ENCODE data around the gene BRMS1L.
"Not testable (repeated sequence)": the region's sequence is repeated elsewhere in the genome, so short reads cannot be mapped to it uniquely, and the experiment has no call there.

BRMS1L gene

GRCh38 chr14:35826218-35826951 lies at the start of gene BRMS1L:
BRMS1L (plus strand) TSS chr14:35826338; CDS start chr14:35826517, 179 bp downstream.
- peak; percentile 91 to 100 (median 99) for DNase-seq
- intact Hi-C loops (cut with DNase I): loop anchor here (10.0 kb wide), 1 partner anchor 422 kb away; the partner anchor contains the start of gene NFKBIA

GRCh38 chr14:35776823-35777222 lies 49.3 kb upstream of the BRMS1L start:
- no peak for DNase-seq
- intact Hi-C loops (cut with DNase I): no loop called here

- intact Hi-C loops (cut with DNase I); DNase-seq: not testable (repeated sequence)
Measured at GRCh38 chr14:35777550-35777949, 48.6 kb upstream of the BRMS1L start.

- DNase-seq: no peak
Measured at GRCh38 chr14:35779368-35779767, 46.8 kb upstream of the BRMS1L start.

GRCh38 chr14:35783699-35784098 lies 42.4 kb upstream of the BRMS1L start:
- intact Hi-C loops (cut with DNase I): no loop called here
- DNase-seq: no peak

More at GRCh38 chr14:35779368-35779767, 46.8 kb upstream of the BRMS1L start:
- intact Hi-C loops (cut with DNase I): no loop called here

GRCh38 chr14:35786856-35787255 lies 39.3 kb upstream of the BRMS1L start:
- intact Hi-C loops (cut with DNase I): no loop called here
- no peak for DNase-seq

GRCh38 chr14:35789651-35790050 lies 36.5 kb upstream of the BRMS1L start:
- intact Hi-C loops (cut with DNase I): no loop called here
- DNase-seq: no peak

- intact Hi-C loops (cut with DNase I): no loop called here
- no peak for DNase-seq
Measured at GRCh38 chr14:35797796-35798195, 28.3 kb upstream of the BRMS1L start.

- DNase-seq: no peak
- intact Hi-C loops (cut with DNase I): no loop called here
Measured at GRCh38 chr14:35806006-35806907, 19.9 kb upstream of the BRMS1L start.

- intact Hi-C loops (cut with DNase I): no loop called here
- DNase-seq: no peak
Measured at GRCh38 chr14:35807131-35807961, 18.8 kb upstream of the BRMS1L start.

GRCh38 chr14:35808076-35808637 lies 18.0 kb upstream of the BRMS1L start:
- intact Hi-C loops (cut with DNase I): no loop called here

GRCh38 chr14:35808638-35809563 lies 17.2 kb upstream of the BRMS1L start, which contains the start of gene RALGAPA1:
RALGAPA1 (minus strand) TSS chr14:35809295; CDS start chr14:35808835, 460 bp downstream.
- intact Hi-C loops (cut with DNase I): not testable (repeated sequence)

More at GRCh38 chr14:35808076-35808637, 18.0 kb upstream of the BRMS1L start:
- DNase-seq: peak in 37 of 42 donors; percentile 21 to 86 (median 57)

GRCh38 chr14:35809597-35809996 lies 16.5 kb upstream of the BRMS1L start:
- intact Hi-C loops (cut with DNase I): no loop called here
- DNase-seq: no peak

More at GRCh38 chr14:35808638-35809563, 17.2 kb upstream of the BRMS1L start, which contains the start of gene RALGAPA1:
- peak; percentile 83 to 97 (median 91) for DNase-seq

GRCh38 chr14:35810963-35811362 lies 15.2 kb upstream of the BRMS1L start:
- no peak for DNase-seq
- intact Hi-C loops (cut with DNase I): no loop called here

- peak in 39 of 42 donors; percentile 5 to 89 (median 67) for DNase-seq
- intact Hi-C loops (cut with DNase I): no loop called here
Measured at GRCh38 chr14:35814371-35815005, 11.7 kb upstream of the BRMS1L start.

GRCh38 chr14:35818346-35819115 lies 7.6 kb upstream of the BRMS1L start:
- intact Hi-C loops (cut with DNase I): no loop called here
- DNase-seq: peak in 21 of 42 donors; percentile 6 to 79 (median 51)

Data from head of caudate nucleus (tissue), 42 donors.